ENCODE data around the gene TBC1D19. TPM values are rescaled to one million over a fixed set of nuclear protein-coding genes. Genes with fewer than 3 reads are reported as not detected.
"Not testable (repeated sequence)": the region's sequence is repeated elsewhere in the genome, so short reads cannot be mapped to it uniquely, and the experiment has no call there.

The TBC1D19 gene, protein sequence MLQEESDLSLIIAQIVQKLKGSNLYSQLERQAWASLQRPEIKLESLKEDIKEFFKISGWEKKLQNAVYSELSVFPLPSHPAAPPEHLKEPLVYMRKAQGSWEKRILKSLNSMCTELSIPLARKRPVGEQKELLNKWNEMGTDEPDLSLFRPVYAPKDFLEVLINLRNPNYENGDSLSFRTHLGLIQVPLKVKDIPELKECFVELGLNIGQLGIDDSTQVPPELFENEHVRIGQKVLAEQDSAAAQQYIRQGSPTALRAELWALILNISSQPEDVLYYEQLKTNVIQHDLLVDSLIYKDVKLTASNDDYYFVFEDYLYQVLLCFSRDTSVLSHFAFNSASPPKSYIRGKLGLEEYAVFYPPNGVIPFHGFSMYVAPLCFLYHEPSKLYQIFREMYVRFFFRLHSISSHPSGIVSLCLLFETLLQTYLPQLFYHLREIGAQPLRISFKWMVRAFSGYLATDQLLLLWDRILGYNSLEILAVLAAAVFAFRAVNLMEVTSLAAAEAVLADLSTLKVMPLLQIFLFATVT
- 17.0 TPM for total RNA-seq

DNA sequence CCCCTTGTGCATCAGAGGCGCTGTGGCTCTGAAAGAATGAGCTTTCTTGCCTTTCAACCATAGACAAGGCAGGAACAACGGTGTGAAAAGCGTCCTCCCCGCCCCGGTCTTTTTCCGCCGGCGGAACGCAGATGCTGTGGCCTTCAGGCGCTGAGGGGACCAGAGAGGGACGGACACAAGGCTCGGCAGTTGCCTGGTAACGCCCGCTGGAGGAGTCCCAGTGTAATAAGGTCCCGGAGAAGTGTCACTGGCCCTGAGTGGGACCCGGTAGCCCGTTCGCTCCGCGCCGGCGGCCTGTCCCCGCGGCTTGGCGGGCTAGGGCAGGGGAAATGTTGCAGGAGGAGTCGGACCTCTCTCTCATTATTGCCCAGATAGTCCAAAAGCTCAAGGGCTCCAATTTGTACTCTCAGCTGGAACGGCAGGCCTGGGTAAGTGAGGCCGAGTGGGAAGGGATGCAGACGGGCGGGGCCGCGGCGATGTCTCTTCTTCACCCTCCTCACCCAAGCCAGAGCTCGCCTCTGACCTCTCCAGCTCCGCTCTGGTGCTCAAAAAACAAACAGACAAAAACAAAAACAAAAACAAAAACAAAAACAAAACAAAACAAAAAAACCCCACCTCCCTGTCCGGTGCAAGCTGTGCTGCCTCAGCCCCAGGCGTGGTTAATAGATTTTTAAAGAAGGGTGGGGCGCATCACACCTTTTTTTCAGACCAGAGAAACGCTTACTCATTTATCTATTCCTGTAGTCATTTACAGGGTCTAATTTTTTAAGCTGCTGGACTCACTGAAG is at the start of gene TBC1D19:
TSS of gene TBC1D19 (plus strand) at position 220 of the 788 bp plus-strand sequence. CDS start at position 330, 110 bp downstream.
- DNase-seq (ENCODE audit: low spot score), result peak; percentile 89

DNA sequence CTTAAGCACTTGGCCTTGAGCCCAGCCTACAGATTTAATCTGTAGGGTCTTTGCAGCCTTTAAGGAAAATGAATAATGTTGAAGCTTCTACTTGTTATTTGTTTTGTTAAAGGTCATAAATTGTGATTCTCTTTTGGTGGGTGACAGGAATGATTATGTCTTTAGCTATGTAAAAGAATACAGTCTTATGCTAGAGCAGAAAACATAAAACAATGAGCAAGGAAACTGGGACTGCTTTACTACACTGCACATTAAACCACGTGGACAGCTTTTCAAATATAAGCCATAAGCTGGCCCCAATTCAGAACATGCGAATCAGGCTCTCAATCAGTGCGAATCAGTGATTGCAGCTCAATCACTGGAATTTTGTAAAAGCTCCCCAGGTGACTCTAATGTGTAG is 40.9 kb upstream of the TBC1D19 start:
- DNase-seq (ENCODE audit: low spot score), result no peak

DNA sequence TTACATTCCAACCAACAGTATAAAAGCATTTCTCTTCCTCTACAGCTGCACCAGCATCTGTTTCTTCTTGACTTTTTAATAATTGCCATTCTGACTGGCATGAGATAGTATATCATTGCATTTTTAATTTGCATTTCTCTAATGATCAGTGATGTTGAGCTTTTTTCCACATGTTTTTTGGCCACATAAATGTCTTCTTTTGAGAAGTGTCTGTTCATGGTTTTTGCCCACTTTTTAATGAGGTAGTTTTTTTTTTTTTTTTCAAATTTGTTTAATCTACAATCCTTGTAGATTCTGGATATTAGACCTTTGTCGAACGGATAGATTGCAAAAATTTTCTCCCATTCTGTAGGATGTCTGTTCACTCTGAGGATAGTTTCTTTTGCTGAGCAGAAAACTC is 39.5 kb upstream of the TBC1D19 start:
- DNase-seq (ENCODE audit: low spot score), result no peak

DNA sequence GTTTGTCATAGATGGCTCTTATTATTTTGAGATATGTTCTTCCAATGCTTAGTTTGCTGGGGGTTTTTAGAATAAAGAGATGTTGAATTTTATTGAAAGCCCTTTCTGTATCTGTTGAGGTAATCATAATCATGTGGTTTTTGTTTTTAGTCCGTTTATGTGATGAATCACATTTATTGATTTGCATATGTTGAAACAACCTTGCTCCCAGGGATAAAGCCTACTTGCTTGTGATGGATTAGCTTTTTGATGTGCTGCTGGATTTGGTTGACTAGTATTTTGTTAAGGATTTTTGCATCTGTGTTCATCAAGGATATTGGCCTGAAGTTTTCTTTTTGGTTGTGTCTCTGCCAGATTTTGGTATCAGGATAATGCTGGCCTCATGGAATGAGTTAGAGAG is 35.5 kb upstream of the TBC1D19 start:
- not testable (repeated sequence) for DNase-seq (ENCODE audit: low spot score)

DNA sequence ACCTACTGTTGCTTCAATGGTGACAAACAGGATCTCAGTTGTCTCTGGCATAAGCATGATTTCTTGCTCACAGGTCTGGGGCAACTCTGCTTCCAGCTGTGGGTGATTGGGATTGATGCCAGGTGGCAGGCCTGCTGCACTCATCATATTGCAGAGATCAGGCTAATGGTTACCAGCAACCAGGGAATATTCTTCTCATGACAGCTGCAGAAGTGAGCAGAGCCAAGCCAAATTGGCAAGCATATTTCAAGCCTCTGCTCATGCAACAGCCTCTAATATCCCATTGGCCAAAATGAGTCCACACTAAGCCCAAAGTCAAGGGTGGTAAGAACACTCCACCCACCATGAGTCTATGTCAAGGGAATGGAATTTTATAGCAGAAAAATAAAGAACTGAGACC is 26.7 kb upstream of the TBC1D19 start:
- DNase-seq (ENCODE audit: low spot score), result no peak

DNA sequence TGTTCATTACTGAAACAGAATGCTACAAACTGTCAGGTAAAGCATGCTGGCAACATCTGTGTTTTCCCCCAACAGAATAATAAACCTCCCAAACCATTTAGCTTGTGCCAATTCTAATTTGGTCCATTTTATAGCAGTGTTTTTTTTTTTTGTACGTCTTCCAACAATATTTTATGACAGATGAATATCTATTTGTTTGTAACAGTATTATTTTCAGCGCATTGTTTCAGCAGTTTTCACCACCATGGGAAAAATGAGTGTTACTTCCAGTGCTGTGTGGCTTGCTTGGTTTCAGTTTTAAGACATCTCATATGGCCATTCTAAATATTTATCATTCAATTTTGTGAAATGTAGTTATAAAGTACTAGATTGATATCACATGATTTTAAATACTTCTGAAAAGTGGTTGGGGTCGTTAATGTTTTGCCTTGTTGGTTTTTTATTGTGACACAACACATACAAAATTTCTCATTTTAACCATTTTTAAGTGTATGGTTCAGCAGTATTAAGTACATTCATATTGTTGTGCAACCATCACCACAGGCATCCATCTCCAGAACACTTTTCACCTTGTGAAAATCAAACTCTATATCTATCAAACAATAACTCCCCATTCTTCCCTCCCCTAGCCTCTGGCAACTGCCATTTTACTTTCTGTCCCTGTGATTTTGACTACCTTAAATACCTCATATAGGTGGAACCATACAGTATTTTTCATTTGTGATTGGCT is 25.6 kb upstream of the TBC1D19 start:
- no peak for DNase-seq (ENCODE audit: low spot score)

DNA sequence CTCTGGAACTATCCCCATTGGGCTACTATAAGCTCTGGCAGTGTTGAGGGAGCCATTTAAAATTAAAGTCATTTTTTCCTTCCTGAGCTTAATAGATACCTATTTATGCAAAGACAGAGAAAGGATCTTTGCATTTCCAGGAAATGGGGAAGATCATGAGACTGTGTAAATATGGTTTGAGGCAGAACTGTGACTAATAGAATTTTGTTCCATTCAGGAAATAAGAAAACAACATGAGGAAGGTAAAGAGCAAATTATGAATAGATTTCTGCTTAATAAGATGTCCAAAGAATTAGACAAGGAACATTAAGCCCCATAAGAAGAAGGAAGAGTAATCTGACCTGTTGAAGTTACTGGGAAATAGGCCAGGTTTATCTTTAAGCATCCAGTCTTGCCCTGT is 17.8 kb upstream of the TBC1D19 start:
- no peak for DNase-seq (ENCODE audit: low spot score)

DNA sequence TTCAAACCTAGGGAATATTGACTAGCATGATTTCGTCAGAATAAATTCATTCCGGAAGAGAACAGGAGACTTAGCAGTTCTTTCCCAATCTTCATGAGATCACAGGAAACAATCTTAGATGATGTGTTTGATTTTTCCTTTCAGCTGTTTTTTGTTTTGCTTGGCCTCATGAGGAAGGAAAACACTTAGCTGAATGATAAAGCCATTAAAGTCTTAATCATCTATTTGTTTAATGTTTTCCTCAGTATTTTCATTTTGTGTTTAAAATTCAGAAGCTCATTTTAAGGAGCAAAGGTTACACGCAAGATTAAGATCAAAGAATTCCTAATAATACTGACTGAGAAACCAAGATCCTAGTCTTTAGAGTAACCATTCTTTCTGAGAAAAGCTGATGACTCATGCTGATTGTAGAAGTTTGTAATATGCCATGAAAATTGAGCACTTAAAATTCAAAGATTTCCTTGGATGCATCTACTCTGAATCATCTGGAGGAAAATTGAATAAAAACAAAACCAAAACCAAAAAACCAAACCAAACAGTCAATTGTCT is 15.4 kb upstream of the TBC1D19 start:
- no peak for DNase-seq (ENCODE audit: low spot score)

DNA sequence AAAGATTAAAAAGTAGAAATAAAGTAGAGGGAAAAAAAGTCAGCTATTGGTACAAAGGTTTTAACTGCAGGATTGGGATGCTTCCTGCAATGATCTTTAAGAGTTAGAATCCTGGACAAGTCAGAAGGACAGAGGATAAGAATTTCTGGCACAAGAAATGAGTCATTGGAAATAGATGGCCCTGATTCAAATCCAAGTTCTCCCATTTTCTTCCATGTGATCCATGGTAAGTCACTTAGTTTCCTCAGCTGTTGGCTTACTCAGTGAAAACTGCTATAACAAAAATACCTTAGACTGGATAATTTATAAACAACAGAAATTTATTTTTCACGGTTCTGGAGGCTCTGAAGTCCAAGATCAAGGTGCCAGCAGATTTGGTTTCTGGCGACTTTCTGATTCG is 13.3 kb upstream of the TBC1D19 start:
- DNase-seq (ENCODE audit: low spot score), result no peak

DNA sequence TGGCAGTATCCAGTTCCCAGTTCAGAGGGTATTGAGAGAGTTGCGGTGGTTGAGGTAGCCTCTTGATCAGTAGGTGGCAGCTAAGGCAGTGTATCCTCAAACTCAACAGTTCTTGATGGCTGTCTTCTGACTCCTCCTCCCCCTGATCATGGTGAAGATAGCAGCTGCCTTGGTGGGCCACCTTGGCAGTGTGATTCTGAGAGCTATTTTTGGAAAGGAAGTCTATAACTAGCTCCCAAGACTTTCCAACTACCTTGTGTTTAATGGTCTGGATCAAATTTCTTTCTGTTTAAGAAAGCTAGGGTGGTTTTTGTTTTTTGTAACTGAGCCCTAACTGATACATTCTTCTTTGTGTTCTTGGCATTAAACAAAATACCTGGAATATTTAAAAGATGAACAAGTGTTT is 10.5 kb upstream of the TBC1D19 start:
- DNase-seq (ENCODE audit: low spot score), result no peak

DNA sequence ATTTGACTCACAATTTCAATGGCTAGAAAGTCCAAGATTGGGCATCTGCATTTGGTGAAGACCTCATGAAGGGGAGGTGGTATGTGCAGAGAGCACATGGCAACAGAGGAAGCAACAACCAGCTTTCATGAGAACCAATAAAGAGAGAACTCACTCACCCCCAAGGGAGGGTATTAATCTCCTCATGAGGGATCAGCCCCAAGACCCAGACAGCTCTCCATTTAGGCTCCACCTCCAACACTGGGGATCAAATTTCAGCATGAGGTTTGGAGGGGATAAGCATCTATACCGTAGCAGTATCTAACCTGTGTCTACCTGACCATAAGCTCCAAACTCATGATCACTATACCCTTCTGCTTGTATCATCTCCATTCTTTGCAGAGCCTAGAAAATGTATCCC is 9.3 kb upstream of the TBC1D19 start:
- no peak for DNase-seq (ENCODE audit: low spot score)

DNA sequence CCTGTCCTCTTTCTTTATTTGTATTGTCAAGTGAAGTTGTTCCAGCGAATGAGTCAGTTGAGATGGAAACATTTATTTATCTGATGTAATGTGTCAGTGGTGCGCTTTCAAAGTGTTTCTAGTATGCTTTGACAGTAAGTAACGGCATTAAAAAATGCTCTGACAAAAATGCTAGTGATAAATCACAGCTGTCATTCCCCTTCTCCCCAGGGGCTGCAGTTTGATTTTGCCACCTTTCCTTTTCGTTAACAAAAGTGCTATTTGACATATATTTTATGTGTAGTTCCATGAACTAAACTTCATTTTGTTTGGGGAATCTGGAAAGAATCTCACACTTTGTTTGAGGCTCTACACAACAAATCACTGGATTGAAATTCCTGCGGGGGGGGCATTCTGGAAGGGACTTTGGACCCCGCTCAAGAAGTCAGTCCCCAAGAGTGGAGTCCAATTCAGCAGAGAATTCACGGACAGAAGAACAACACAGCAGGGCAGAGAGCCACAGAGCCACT is 7.6 kb upstream of the TBC1D19 start:
- no peak for DNase-seq (ENCODE audit: low spot score)

DNA sequence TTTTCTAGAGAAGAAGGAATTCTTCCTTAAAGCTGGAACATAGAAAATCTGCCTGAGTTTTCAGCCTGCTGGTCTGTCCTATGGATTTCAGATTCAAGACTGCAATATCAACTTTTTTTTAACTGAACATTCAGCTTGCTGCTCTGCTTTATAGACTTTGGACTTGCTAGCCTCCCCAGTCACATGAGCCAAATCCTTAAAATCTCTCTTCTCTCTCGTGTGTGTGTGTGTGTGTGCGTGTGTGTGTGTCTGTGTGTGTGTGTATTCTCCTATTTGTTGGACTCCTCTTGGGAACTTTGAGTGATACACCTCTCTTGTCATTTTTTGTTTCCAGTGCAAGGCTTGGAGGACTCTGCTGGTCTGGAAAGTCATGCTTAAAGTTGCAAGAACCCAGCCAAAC is 6.8 kb upstream of the TBC1D19 start:
- DNase-seq (ENCODE audit: low spot score), result no peak

DNA sequence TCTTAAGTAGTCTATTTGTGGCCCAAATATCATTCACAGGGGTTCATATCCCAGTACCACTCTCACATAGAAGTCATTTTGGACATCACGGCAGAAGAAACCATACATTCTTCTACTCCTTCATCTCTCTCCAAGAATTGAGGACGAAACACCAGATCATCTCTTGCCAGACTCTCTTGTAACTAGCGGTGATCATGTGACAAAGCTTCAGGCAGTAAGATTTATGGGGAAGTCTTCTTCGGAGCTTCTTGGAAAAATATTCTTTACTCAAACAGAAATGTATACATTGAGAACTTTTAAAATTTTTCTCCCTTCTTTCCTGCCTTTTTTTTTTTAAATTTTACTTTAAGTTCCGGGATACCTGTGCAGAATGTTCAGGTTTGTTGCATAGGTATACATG is 4.7 kb upstream of the TBC1D19 start:
- DNase-seq (ENCODE audit: low spot score), result no peak

DNA sequence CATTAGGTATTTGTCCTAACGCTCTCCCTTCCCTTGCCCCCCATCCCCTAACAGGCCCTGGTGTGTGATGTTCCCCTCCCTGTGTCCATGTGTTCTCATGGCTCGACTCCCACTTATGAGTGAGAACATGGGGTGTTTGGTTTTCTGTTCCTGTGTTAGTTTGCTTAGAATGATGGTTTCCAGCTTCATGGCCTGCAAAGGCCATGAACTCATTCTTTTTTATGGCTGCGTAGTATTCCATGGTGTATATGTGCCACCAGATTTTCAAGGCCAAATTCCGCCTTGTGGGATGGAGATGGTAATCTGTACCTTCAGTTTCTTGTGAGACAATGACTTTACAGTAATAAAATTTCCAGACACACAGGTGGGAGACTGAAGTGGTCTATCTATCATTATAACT is 2.5 kb upstream of the TBC1D19 start:
- not testable (repeated sequence) for DNase-seq (ENCODE audit: low spot score)

DNA sequence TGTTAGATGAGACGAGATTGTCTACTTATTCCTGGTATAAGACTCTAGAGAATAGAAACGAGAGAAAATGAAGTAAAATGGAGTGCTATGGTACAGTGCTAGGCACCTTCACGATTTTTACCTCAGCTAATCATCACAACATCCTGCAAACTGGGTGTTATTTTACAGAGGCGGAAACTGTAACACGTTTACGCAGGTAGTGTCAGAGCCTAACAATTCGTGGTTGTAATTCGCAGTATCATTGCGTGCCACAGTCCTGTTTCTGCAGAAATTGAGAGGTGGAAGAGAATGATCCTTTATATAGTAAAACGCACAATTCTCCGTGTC is 383 bp upstream of the TBC1D19 start:
- no peak for DNase-seq (ENCODE audit: low spot score)

DNA sequence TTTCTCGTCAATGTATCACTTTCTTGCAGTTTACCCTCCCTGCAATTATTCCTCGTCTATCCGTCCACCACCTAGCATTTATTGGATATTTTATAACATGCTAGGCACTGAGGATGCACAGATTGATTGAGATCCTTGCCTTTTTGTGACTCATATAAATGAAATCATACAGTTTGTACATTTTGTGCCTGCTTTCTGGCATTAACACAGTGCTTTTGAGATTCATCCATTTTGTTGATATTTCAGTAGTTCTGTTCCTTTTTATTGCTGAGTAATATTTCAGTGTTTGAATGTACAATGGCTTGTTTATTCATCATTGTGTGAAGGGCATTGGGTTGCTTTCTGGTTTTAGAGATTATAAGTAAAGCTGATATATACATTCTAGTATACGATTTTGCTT is 841 bp downstream of the TBC1D19 start:
- no peak for DNase-seq (ENCODE audit: low spot score)

DNA sequence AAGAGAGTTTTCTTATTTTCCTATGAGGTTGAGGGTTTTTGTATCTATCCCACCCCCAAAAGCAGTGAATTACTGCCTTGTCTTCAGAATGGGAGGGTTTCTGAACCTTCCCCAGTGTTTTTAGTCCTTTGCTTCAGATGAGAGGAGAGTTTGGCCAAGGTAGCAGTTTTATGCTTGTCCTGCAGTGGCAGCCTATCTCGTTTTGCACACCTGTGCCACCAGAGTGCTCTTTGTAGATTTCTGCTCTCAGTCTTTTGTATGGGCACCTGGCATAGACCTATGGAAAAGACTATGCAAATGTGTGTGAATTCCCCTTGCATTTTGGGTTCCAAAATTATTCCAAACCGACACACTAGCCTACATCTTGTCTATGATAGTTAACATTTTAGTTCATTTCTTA is 5.8 kb downstream of the TBC1D19 start:
- no peak for DNase-seq (ENCODE audit: low spot score)

DNA sequence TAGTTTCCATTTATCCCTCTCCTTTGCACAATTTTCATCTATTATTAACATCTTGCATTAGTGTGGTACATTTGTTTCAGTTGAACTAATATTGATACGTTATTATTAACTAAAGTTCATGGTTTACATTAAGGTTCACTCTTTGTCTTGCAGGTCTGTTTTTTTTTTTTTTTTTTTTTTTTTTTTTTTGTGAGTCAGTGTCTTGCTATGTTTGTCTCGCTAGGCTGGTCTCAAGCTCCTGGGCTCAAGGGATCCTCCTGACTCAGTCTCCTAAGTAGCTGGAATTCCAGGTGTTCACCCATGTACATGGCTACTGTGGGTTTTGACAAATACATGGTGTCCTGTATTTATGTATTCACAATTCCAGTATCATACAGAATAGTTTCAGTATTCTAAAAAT is 6.8 kb downstream of the TBC1D19 start:
- DNase-seq (ENCODE audit: low spot score), result no peak

DNA sequence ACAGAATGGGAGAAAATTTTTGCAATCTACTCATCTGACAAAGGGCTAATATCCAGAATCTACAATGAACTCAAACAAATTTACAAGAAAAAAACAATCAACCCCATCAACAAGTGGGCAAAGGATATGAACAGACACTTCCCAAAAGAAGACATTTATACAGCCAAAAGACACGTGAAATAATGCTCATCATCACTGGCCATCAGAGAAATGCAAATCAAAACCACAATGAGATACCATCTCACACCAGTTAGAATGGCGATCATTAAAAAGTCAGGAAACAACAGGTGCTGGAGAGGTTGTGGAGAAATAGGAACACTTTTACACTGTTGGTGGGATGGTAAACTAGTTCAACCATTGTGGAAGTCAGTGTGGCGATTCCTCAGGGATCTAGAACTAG is 9.7 kb downstream of the TBC1D19 start:
- DNase-seq (ENCODE audit: low spot score), result not testable (repeated sequence)

DNA sequence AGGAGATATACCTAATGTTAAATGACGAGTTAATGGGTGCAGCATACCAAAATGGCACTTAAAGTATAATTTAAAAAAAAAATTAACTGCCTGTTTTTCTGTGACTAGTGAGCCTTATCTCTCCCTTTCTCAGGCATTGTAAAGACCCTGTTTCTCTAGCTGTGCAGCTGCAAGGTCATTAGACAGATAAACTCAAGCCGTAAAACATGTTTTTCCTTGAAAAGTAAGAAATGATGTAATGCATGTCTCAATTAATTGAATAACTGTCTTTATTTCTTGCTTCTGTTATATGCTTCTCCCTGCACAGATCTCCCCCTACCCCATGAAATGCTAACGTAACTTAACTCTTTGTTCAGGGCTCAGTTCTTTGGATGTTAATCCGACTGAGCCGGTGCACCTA is 10.5 kb downstream of the TBC1D19 start:
- DNase-seq (ENCODE audit: low spot score), result no peak

DNA sequence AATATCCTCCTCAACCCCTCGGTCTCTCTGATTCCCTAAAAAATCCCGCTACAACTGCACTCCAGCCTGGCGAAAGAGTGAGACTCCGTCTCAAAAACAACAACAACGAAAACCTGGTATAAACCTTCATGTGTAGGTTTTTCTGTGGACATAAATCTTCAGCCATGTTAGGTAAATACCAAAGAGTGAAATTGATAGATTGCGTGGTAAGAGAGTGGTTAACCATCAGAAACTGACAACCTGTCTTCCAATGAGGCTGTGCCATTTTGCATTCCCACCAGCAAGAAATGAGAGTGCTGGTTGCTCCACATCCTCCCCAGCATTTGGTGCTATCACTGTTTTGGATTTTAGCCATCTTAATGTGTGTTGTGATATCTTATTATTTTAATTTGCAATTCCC is 10.9 kb downstream of the TBC1D19 start:
- no peak for DNase-seq (ENCODE audit: low spot score)

Measured in ureter (tissue), 1 donor.